ENCODE data around the gene ANTXRL.

DNA sequence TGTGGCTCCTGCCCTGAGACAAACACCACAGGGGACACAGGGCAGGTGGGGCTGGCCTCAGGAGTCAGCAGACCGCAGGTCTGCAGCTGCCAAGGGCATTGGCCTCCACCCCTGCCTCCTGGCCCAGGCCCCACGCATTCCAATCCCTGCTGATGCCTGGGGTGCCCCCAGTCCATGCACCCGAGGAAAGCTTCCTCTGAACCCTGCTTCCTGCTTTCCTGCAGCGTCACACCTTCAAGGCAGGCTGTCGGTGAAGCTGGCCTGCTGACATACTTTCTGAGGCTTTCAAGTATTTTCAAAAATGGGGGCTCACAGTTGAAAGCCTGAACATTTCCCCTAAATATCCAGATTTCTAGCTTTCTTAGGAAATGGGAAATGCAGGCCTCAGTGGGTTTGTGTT, 22.5 kb upstream of the ANTXRL start:
- TF ChIP-seq, protein P1, sequence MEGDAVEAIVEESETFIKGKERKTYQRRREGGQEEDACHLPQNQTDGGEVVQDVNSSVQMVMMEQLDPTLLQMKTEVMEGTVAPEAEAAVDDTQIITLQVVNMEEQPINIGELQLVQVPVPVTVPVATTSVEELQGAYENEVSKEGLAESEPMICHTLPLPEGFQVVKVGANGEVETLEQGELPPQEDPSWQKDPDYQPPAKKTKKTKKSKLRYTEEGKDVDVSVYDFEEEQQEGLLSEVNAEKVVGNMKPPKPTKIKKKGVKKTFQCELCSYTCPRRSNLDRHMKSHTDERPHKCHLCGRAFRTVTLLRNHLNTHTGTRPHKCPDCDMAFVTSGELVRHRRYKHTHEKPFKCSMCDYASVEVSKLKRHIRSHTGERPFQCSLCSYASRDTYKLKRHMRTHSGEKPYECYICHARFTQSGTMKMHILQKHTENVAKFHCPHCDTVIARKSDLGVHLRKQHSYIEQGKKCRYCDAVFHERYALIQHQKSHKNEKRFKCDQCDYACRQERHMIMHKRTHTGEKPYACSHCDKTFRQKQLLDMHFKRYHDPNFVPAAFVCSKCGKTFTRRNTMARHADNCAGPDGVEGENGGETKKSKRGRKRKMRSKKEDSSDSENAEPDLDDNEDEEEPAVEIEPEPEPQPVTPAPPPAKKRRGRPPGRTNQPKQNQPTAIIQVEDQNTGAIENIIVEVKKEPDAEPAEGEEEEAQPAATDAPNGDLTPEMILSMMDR (IDR thresholded peaks at IDR 0.05; ENCODE audit: insufficient read depth, low read length): no peak
- TF ChIP-seq POLR2AphosphoS5 (IDR thresholded peaks at IDR 0.05; ENCODE audit: low read depth) (no peak), REST (IDR thresholded peaks at IDR 0.05; ENCODE audit: insufficient replicate concordance, low read depth) (no peak)

Measured in HL-60 (cell line).